ENCODE data around the gene WDR74. TPM values are rescaled to one million over a fixed set of nuclear protein-coding genes. Genes with fewer than 3 reads are reported as not detected.

Gene WDR74
- total RNA-seq, 1 experiment from 2014 or later = 222 TPM

DNA sequence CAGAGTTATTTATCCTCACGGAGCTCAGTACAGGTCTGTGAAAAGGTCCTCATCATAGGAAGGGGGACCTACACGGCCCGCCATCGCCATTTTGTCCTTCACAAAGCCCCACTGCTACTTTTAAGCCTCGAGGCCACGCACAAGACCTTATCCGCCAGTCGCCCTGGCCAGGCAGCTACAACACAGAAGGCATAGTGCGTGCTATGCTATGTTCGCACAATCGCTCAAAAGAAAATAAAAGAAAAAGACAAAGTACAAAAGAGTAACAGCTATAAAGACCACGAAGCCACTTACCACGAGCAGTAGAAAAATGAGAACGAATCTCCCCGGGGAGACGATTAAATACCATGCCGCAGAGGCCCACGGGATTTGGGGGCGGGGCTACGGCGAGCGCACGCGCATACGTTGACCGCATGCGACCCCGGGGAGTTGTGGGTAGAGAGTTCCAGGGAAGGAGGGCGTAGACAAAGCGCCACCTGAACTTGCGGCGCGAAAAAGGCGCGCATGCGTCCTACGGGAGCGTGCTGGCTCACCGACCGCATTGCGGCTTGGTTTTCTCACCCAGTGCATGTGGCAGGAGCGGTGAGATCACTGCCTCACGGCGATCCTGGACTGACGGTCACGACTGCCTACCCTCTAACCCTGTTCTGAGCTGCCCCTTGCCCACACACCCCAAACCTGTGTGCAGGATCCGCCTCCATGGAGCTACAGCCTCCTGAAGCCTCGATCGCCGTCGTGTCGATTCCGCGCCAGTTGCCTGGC lies 16.4 kb upstream of the WDR74 start:
- peak; percentile 100 for DNase-seq
- H3F3A ChIP-seq (ENCODE audit: low read length, unreplicated experiment) = peaks cover 47% of the 10 kb centered on the region
- peaks cover 43% of the 10 kb centered on the region for H4K20me1 ChIP-seq (ENCODE audit: low read length)
- BruUV-seq (replicated peaks) = no TSS peak
- peak overlapping the region; percentile 78 for H3K27ac ChIP-seq (ENCODE audit: low read length)
- peak overlapping the region; percentile 67 for H2AFZ ChIP-seq (ENCODE audit: low read length)
- peaks cover 41% of the 10 kb centered on the region for H3K36me3 ChIP-seq (ENCODE audit: low read depth, low read length)
- intact Hi-C loops (cut with micrococcal nuclease) = loop anchor here (1.0 to 2.0 kb wide), 2 partner anchors 14 to 25 kb away; partner anchors contain the start of gene SLC3A2
- CTCF ChIA-PET = interaction anchor here (1.0 to 1.8 kb wide), 2 partner anchors 24 to 26 kb away, joined by 3 to 8 read pairs; partner anchors contain the start of gene SLC3A2
- peak; percentile 83 for ATAC-seq
- no peaks in the 10 kb centered on the region for H3K27me3 ChIP-seq (ENCODE audit: low read length)
- peak overlapping the region; percentile 96 for H3K4me2 ChIP-seq (ENCODE audit: low read length)
- H3K9me3 ChIP-seq (ENCODE audit: low read length) = no peaks in the 10 kb centered on the region
- peaks cover 82% of the 10 kb centered on the region for H3K79me2 ChIP-seq (ENCODE audit: low read length)
- TF ChIP-seq EZH2phosphoT487 (IDR thresholded peaks at IDR 0.05; ENCODE audit: borderline replicate concordance, low read length) = no peak
- TF ChIP-seq, protein P1, sequence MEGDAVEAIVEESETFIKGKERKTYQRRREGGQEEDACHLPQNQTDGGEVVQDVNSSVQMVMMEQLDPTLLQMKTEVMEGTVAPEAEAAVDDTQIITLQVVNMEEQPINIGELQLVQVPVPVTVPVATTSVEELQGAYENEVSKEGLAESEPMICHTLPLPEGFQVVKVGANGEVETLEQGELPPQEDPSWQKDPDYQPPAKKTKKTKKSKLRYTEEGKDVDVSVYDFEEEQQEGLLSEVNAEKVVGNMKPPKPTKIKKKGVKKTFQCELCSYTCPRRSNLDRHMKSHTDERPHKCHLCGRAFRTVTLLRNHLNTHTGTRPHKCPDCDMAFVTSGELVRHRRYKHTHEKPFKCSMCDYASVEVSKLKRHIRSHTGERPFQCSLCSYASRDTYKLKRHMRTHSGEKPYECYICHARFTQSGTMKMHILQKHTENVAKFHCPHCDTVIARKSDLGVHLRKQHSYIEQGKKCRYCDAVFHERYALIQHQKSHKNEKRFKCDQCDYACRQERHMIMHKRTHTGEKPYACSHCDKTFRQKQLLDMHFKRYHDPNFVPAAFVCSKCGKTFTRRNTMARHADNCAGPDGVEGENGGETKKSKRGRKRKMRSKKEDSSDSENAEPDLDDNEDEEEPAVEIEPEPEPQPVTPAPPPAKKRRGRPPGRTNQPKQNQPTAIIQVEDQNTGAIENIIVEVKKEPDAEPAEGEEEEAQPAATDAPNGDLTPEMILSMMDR (conservative IDR thresholded peaks at IDR 0.05; ENCODE audit: low read depth, low read length) = no peak
- no peak for TF ChIP-seq EZH2 (IDR thresholded peaks at IDR 0.05; ENCODE audit: low read length, unreplicated experiment)
- H3K4me3 ChIP-seq (ENCODE audit: low read length) = peak overlapping the region; percentile 93
- H3K9me2 ChIP-seq (replicated peaks; ENCODE audit: low read length) = no peaks in the 10 kb centered on the region
- H3K4me1 ChIP-seq (ENCODE audit: insufficient read depth, low read length) = peaks cover 31% of the 10 kb centered on the region
- POLR2A ChIA-PET (ENCODE audit: unreplicated experiment) = interaction anchor here (0.5 to 2.2 kb wide), 9 partner anchors 9 to 708 kb away, joined by 3 to 23 read pairs (median 4); partner anchors contain the start of genes TAF6L and ZBTB3
- peak overlapping the region; percentile 97 for H3K9ac ChIP-seq (ENCODE audit: low read length)

DNA sequence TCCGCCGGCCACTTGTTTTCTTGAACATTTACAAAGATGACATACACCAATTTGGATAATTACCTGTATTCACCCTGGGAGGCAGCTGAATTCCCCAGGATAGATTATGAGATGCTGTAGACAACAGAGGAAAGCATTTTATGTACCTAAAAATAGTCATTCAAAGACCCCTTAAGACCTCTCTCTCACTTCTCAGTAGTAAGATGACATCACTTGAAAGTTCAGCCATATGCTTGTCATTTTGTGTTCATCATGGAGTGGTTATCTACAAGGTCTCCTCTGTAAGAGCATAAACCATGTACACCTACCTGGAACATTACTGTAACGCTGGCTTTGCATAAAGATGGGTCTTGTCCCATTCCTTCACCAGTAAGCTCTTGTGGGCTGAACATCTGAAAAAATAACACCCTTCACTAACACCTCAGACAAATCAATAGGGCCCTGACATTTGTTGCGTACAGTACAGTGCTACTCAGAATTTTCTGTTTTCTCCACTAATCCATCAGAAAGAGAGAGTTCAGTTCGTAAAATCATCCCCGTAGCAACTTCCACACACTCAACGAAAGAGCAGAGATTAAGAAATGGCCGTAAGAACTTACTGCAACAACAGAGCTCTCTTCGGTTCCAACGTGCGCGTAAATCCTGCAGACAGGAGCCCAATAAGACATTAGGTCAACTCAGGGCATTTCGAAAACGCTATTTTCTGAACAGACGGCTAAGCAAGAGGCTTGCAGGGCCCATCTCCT lies 15.6 kb upstream of the WDR74 start:
- peaks cover 41% of the 10 kb centered on the region for H3K36me3 ChIP-seq (ENCODE audit: low read depth, low read length)
- DNase-seq (no peak), ATAC-seq (no peak)
- no peaks in the 10 kb centered on the region for H3K9me2 ChIP-seq (replicated peaks; ENCODE audit: low read length)
- H3K79me2 ChIP-seq (ENCODE audit: low read length) = peaks cover 74% of the 10 kb centered on the region
- H3K27ac ChIP-seq (ENCODE audit: low read length) = peak overlapping the region; percentile 66
- H2AFZ ChIP-seq (ENCODE audit: low read length) = no peak overlapping the region
- TF ChIP-seq EZH2 (IDR thresholded peaks at IDR 0.05; ENCODE audit: low read length, unreplicated experiment) = no peak
- TF ChIP-seq EZH2phosphoT487 (IDR thresholded peaks at IDR 0.05; ENCODE audit: borderline replicate concordance, low read length) = no peak
- BruUV-seq (replicated peaks) = TSS peak; percentile 57
- ChIA-PET CTCF (interaction anchor here (1.0 to 1.8 kb wide), 2 partner anchors 25 to 27 kb away, joined by 3 to 8 read pairs; partner anchors contain the start of gene SLC3A2), POLR2A (ENCODE audit: unreplicated experiment) (interaction anchor here (0.5 to 2.2 kb wide), 7 partner anchors 11 to 708 kb away, joined by 3 to 23 read pairs (median 3); partner anchors contain the start of gene TAF6L)
- peaks cover 51% of the 10 kb centered on the region for H3F3A ChIP-seq (ENCODE audit: low read length, unreplicated experiment)
- peaks cover 43% of the 10 kb centered on the region for H4K20me1 ChIP-seq (ENCODE audit: low read length)
- intact Hi-C loops (cut with micrococcal nuclease) = no loop called here
- peak overlapping the region; percentile 96 for H3K4me2 ChIP-seq (ENCODE audit: low read length)
- peak overlapping the region; percentile 93 for H3K4me3 ChIP-seq (ENCODE audit: low read length)
- peaks cover 31% of the 10 kb centered on the region for H3K4me1 ChIP-seq (ENCODE audit: insufficient read depth, low read length)
- no peaks in the 10 kb centered on the region for H3K9me3 ChIP-seq (ENCODE audit: low read length)
- H3K9ac ChIP-seq (ENCODE audit: low read length) = peak overlapping the region; percentile 97
- H3K27me3 ChIP-seq (ENCODE audit: low read length) = no peaks in the 10 kb centered on the region

Data from PC-3 (cell line).